GM18909 (cell line): ENCODE results near the gene ASF1A.

Experiments
- ATAC-seq: cut with Tn5 transposase; IDR thresholded peaks from one replicate; pipeline ENCODE4 v1.9.1; 2021; ENCODE audit warnings: mild to moderate bottlenecking; ENCODE audit not compliant: unreplicated experiment, poor library complexity

ASF1A gene

DNA sequence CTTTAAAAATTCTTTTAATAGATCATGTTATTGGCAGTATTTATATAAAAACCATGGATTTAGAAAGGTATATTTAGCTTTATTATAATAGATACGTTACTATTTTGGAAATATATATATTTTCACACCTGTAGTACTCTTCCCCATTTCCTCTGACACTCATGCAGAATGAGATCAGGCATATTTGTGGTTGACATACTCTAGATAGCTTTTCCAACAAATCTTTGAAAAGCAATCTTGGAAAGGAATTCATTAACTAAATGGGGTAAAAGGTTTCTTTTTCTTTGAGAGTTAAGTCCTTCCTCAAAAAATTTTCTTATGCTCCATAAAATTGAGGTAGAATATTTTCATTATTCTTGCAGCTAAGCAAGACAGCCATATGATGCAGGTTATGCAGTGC, 14.5 kb downstream of the ASF1A start:
- ATAC-seq, result no peak

DNA sequence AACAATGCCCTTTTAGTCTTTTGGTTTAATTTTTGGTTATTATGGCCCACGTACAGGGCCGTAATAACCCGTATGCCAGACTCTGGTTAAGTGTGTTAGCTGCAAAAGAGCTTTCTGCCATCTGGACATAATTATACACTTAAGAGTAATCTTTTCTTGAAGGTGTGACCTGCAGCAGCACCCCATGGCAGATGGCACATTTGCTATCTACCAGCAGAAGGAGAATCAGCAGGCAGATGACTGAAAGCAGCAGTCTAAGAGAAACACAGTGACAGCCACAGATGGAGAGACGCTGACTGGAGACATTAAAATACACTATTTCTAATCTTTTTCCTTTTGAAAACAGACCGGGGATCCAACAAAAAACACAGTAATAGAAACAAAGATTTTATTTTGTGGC, 18.7 kb downstream of the ASF1A start:
- no peak for ATAC-seq

GRCh38 chr6:118913161-118913560, 19.2 kb downstream of the ASF1A start:
- ATAC-seq, result no peak

DNA sequence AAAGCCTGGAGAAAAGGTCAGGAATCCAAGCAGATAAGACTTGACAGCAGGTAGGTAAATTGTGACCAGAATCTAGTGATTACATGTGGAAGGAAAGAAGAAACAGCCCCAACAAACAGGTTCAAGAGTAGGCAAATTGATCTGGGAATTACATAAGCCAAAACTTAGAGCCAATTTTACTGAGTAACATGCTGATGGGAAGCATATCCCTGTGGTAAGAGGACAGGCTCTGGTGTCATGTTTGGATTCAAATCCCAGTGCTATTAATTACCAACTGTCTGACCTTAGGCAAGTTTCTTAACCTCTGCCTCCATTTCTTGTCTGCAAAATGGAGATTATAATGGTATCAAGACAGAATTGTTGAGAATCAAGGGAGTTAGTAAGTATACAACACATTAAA, 20.6 kb downstream of the ASF1A start:
- ATAC-seq, result no peak

GRCh38 chr6:118917546-118918328, 23.8 kb downstream of the ASF1A start:
- no peak for ATAC-seq

GRCh38 chr6:118918329-118918725, 24.4 kb downstream of the ASF1A start:
- ATAC-seq, result no peak

DNA sequence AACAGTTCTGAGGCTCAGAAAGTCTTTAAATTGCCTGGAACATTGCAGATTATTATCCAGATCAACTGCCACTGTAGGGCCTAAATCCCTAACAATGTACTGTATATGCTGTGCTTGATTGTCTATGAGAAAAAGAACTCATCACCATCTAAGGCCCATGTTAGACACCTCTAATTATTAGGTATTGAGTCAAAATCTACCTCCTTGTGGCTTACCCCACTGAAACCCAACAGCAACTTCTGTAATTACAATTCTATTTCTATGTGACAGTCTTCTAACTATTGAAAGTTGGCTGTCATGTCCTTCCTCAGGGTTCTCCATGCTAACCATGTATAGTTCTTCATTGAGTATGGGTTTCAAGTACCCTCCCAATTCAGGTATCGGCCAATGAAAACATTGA, 27.1 kb downstream of the ASF1A start:
- ATAC-seq, result no peak

- no peak for ATAC-seq
Measured at GRCh38 chr6:118923035-118923434, 29.1 kb downstream of the ASF1A start.

GRCh38 chr6:118930680-118931079, 36.7 kb downstream of the ASF1A start:
- no peak for ATAC-seq

DNA sequence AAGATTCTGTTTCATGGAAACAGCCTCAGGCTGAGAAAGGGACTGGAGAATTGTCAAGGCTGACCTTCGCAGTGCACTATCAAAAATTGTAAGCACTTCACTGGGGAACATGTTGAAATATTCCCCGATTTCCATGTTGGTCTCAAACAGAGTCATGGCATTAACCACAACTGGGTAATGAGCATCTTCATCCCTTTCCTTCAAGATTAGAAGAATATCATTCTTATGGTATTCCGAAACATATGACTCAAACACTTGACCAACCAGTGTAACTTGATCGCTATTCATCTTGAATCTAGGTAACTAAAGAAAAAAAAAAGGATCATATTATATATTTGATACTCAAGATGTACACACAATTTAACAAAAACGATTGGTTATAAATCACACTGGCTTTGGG, 37.5 kb downstream of the ASF1A start:
- no peak for ATAC-seq

GRCh38 chr6:118932421-118932820, 38.5 kb downstream of the ASF1A start:
- no peak for ATAC-seq

- ATAC-seq, result peak; percentile 3
Measured at GRCh38 chr6:118933855-118934460, 40.0 kb downstream of the ASF1A start.

GRCh38 chr6:118934461-118935330, 40.7 kb downstream of the ASF1A start, which contains the start of gene MCM9:
TSS of gene MCM9 (minus strand) at chr6:118935159. CDS start at chr6:118931723, 3,436 bp downstream.
- peak; percentile 97 for ATAC-seq

DNA sequence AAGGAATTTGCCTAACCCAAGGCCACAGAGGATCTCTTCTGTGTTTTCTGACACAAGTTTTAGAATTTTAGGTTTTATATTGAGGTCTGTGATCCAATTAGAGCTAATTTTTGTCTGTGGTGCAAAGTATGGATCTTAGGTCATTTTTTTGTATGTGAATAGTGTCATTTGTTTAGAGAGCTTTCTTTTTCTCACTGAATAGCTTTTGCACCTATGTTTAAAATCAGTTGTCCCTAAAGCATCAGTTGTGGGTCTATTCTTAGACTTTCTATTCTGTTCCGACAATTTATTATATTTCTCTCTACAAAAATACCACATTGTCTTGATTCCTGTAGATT, 41.3 kb downstream of the ASF1A start:
- peak; percentile 7 for ATAC-seq

DNA sequence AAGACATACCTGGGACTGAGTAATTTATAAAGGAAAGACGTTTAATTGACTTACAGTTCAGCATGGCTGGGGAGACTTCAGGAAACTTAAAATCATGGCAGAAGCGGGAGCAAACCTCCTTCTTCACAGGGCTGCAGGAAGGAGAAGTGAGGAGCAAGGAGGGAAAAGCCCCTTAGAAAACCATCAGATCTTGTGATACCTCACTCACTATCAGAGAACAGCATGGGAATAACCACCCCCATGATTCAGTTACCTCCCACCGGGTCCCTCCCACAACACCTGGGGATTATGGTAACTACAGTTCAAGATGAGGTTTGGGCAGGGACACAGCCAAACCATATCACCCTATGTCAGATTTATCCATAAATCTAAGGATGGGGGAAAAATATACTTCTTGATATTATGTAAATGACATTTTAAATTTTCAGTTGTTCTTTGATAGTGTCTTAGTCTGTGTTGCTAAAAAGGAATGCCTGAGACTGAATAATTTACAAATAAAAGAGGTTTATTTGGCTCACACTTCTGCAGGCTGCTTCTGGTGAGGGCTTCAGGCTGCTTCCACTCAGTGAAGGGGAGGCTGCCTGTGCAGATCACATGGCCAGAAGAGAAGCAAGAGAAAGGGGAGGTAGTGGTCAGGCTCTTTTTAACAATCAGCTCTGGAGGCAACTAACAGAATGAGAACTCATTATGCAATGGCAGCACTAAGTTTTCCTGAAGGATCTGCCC, 42.2 kb downstream of the ASF1A start:
- ATAC-seq, result no peak

GRCh38 chr6:118939683-118940082, 45.7 kb downstream of the ASF1A start:
- ATAC-seq, result no peak

GRCh38 chr6:118940770-118941169, 46.8 kb downstream of the ASF1A start:
- ATAC-seq, result no peak

DNA sequence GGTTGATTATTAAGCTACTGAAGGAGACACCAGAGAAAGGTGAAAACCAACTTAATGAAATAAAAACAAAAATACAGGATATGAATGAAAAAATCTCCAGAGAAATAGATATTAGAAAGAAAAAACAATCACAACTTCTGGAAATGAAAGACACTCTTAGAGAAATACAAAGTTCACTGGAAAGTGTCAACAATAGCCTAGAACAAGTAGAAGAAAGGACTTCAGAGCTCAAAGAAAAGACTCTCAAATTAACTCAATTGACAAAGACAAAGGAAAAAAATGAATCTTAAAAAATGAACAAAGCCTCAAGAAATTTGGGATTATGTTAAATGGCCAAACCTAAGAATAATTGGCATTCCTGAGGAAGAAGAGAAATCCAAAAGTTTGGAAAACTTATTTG, 51.3 kb downstream of the ASF1A start:
- no peak for ATAC-seq

DNA sequence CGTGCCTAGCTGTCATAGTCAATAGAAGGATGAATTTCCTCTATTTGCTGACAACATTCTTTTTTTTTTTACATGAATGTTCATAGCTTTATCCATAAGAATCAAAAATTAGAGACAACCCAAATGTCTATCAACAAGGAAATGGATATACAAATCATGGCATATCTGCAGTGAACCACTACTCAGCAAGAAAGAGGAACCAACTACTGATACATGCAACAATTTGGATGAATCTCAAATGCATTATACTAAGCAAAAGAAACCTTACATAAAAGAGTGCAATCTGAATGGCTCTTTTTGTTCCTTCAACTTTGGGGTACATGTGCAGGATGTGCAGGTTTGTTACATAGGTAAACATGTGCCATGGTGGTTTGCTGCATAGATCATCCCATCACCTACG, 58.7 kb downstream of the ASF1A start:
- no peak for ATAC-seq

DNA sequence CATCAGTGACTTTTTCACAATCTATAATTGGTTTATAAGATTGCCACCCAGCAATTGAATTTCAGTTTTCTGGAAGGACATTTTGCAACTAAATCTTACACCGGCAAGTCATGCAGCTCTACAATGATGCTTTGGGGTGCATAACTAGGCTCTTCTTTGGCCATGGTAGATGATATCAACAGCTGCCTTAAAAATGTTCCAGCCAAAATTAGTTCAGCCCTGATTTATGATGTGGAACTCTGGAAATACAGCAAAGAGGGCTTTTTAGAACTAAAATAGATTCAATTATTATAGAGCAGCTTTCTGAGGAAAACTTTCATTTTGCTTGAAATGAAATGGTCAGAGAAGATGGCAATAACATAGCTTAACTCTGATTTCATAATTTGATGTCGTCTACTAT, 59.4 kb downstream of the ASF1A start:
- no peak for ATAC-seq
